GM12878 (cell line): ENCODE data around the gene HERC5.

Source experiments
- CBFB ChIP-seq: IDR thresholded peaks from 2 replicates; pipeline ENCODE4 v1.6.1; 2016; ENCODE audit warnings: antibody characterized with exemption, low read depth
- CTCF ChIP-seq, 3 experiments: IDR thresholded peaks in 2 of 3; conservative IDR thresholded peaks in 1 of 3; 2 replicates each; pipeline ENCODE4 v1.5.1; 2011; ENCODE audit warnings: low read depth in 3 of 3, low read length in 3 of 3, mild to moderate bottlenecking in 3 of 3, control low read depth in 2 of 3, moderate library complexity in 2 of 3, inconsistent platforms in 1 of 3, mixed read lengths in 1 of 3; ENCODE audit not compliant: control insufficient read depth in 2 of 3, insufficient read depth in 1 of 3; ENCODE audit errors: extremely low read depth in 1 of 3
- ESRRA ChIP-seq: IDR thresholded peaks from 2 replicates; pipeline ENCODE4 v1.6.1; 2012; ENCODE audit warnings: mild to moderate bottlenecking, low read length, improper control_type of control experiment
- FOS ChIP-seq: IDR thresholded peaks from 3 replicates; pipeline ENCODE4 v1.6.1; 2011; ENCODE audit warnings: borderline replicate concordance; ENCODE audit not compliant: insufficient read length; ENCODE audit errors: extremely low read depth
- NR2C1 ChIP-seq: fragments of 450-650 bp; IDR thresholded peaks from 2 replicates; pipeline ENCODE4 v1.6.1; 2017; ENCODE audit warnings: antibody characterized with exemption, mild to moderate bottlenecking, moderate library complexity
- POLR2A ChIP-seq: IDR thresholded peaks from 2 replicates; pipeline ENCODE4 v1.6.1; 2011; ENCODE audit warnings: low read depth, mild to moderate bottlenecking, low read length
- SIN3A ChIP-seq: IDR thresholded peaks from 2 replicates; pipeline ENCODE4 v1.6.1; 2012; ENCODE audit warnings: low read depth, low read length, improper control_type of control experiment
- TAF1 ChIP-seq: IDR thresholded peaks from 2 replicates; pipeline ENCODE4 v1.6.1; 2011; ENCODE audit warnings: mild to moderate bottlenecking, low read depth, low read length, borderline replicate concordance
- YY1 ChIP-seq: IDR thresholded peaks from 2 replicates; pipeline ENCODE4 v1.6.1; 2011; ENCODE audit warnings: low read depth, mild to moderate bottlenecking, low read length

GRCh38 chr4:88511236-88511635, 54.3 kb downstream of the HERC5 start:
- TF ChIP-seq CTCF (IDR thresholded peaks at IDR 0.05 in 2 of 3, conservative IDR thresholded peaks at IDR 0.05 in 1 of 3; ENCODE audit: control insufficient read depth in 2 of 3, extremely low read depth in 1 of 3, insufficient read depth in 1 of 3, low read depth in 3 of 3, low read length in 3 of 3) (no peak), POLR2A (no peak), SIN3A (no peak), TAF1 (no peak), CBFB (no peak), ESRRA (no peak), YY1 (no peak), FOS (no peak), NR2C1 (no peak)
